Stimulated activated memory B cell treated with anti-CD40 and anti-IgM and Interleukin-4, amounts not matched to agents 10 μg/mL and 1 μg/mL and 100 μg/mL, for 72 hours (primary cell): ENCODE results near the gene ADAMTSL3.

Source experiments
- ATAC-seq: fragments of 150-1000 bp; cut with Tn5 transposase; 2 replicates; pipeline ENCODE4 v1.10.0; 2021
- H3K27ac Mint-ChIP-seq: one replicate; pipeline ENCODE4 v1.8.0; 2022; ENCODE audit warnings: mild to moderate bottlenecking, mixed read lengths
- H3K27me3 Mint-ChIP-seq: one replicate; pipeline ENCODE4 v1.8.0; 2022; ENCODE audit warnings: mixed read lengths
- H3K36me3 Mint-ChIP-seq: one replicate; pipeline ENCODE4 v1.8.0; 2022; ENCODE audit warnings: mixed read lengths
- H3K4me1 Mint-ChIP-seq: one replicate; pipeline ENCODE4 v1.8.0; 2022; ENCODE audit warnings: mixed read lengths
- H3K4me3 Mint-ChIP-seq: one replicate; pipeline ENCODE4 v1.8.0; 2022; ENCODE audit warnings: mild to moderate bottlenecking, moderate library complexity, mixed read lengths
- H3K9me3 Mint-ChIP-seq: one replicate; pipeline ENCODE4 v1.8.0; 2022; ENCODE audit warnings: mixed read lengths

Gene ADAMTSL3

GRCh38 chr15:83844742-83845141 lies 190.8 kb downstream of the ADAMTSL3 start:
- H3K27ac Mint-ChIP-seq, result no peak overlapping the region
- no peaks in the 10 kb centered on the region for H3K4me1 Mint-ChIP-seq
- no peak for ATAC-seq
- H3K4me3 Mint-ChIP-seq, result no peak overlapping the region
- H3K9me3 Mint-ChIP-seq, result no peaks in the 10 kb centered on the region
- H3K36me3 Mint-ChIP-seq, result no peaks in the 10 kb centered on the region
- no peaks in the 10 kb centered on the region for H3K27me3 Mint-ChIP-seq

- Mint-ChIP-seq H3K9me3 (no peaks in the 10 kb centered on the region), H3K4me3 (no peak overlapping the region), H3K36me3 (no peaks in the 10 kb centered on the region), H3K27me3 (no peaks in the 10 kb centered on the region), H3K27ac (no peak overlapping the region), H3K4me1 (no peaks in the 10 kb centered on the region)
- ATAC-seq, result no peak
Measured at GRCh38 chr15:83845230-83845629, 191.3 kb downstream of the ADAMTSL3 start.

- H3K4me3 Mint-ChIP-seq, result no peak overlapping the region
- no peak for ATAC-seq
- H3K4me1 Mint-ChIP-seq, result no peaks in the 10 kb centered on the region
- H3K9me3 Mint-ChIP-seq, result no peaks in the 10 kb centered on the region
- no peaks in the 10 kb centered on the region for H3K36me3 Mint-ChIP-seq
- no peak overlapping the region for H3K27ac Mint-ChIP-seq
- H3K27me3 Mint-ChIP-seq, result no peaks in the 10 kb centered on the region
Measured at GRCh38 chr15:83846847-83847246, 192.9 kb downstream of the ADAMTSL3 start.

GRCh38 chr15:83848315-83849050 lies 194.6 kb downstream of the ADAMTSL3 start:
- H3K4me3 Mint-ChIP-seq, result no peak overlapping the region
- no peaks in the 10 kb centered on the region for H3K36me3 Mint-ChIP-seq
- no peaks in the 10 kb centered on the region for H3K9me3 Mint-ChIP-seq
- H3K27me3 Mint-ChIP-seq, result no peaks in the 10 kb centered on the region
- no peak for ATAC-seq
- H3K27ac Mint-ChIP-seq, result no peak overlapping the region
- no peaks in the 10 kb centered on the region for H3K4me1 Mint-ChIP-seq

GRCh38 chr15:83850015-83850414 lies 196.1 kb downstream of the ADAMTSL3 start:
- Mint-ChIP-seq H3K36me3 (no peaks in the 10 kb centered on the region), H3K4me3 (no peak overlapping the region), H3K27ac (no peak overlapping the region), H3K4me1 (no peaks in the 10 kb centered on the region), H3K27me3 (no peaks in the 10 kb centered on the region), H3K9me3 (no peaks in the 10 kb centered on the region)
- no peak for ATAC-seq

- Mint-ChIP-seq H3K4me1 (no peaks in the 10 kb centered on the region), H3K9me3 (no peaks in the 10 kb centered on the region), H3K36me3 (no peaks in the 10 kb centered on the region), H3K4me3 (no peak overlapping the region), H3K27me3 (no peaks in the 10 kb centered on the region), H3K27ac (no peak overlapping the region)
- no peak for ATAC-seq
Measured at GRCh38 chr15:83850501-83851245, 196.8 kb downstream of the ADAMTSL3 start.

- no peak for ATAC-seq
- Mint-ChIP-seq H3K4me1 (no peaks in the 10 kb centered on the region), H3K36me3 (no peaks in the 10 kb centered on the region), H3K27ac (no peak overlapping the region), H3K27me3 (no peaks in the 10 kb centered on the region), H3K4me3 (no peak overlapping the region), H3K9me3 (no peaks in the 10 kb centered on the region)
Measured at GRCh38 chr15:83853232-83853631, 199.3 kb downstream of the ADAMTSL3 start.

GRCh38 chr15:83854321-83854720 lies 200.4 kb downstream of the ADAMTSL3 start:
- H3K4me3 Mint-ChIP-seq, result no peak overlapping the region
- no peak for ATAC-seq
- no peak overlapping the region for H3K27ac Mint-ChIP-seq
- no peaks in the 10 kb centered on the region for H3K36me3 Mint-ChIP-seq
- no peaks in the 10 kb centered on the region for H3K4me1 Mint-ChIP-seq
- no peaks in the 10 kb centered on the region for H3K27me3 Mint-ChIP-seq
- no peaks in the 10 kb centered on the region for H3K9me3 Mint-ChIP-seq

- H3K4me3 Mint-ChIP-seq, result no peak overlapping the region
- no peaks in the 10 kb centered on the region for H3K27me3 Mint-ChIP-seq
- H3K27ac Mint-ChIP-seq, result no peak overlapping the region
- H3K9me3 Mint-ChIP-seq, result no peaks in the 10 kb centered on the region
- ATAC-seq, result no peak
- H3K4me1 Mint-ChIP-seq, result no peaks in the 10 kb centered on the region
- H3K36me3 Mint-ChIP-seq, result no peaks in the 10 kb centered on the region
Measured at GRCh38 chr15:83854950-83855707, 201.2 kb downstream of the ADAMTSL3 start.

- H3K4me1 Mint-ChIP-seq, result no peaks in the 10 kb centered on the region
- ATAC-seq, result no peak
- H3K4me3 Mint-ChIP-seq, result no peak overlapping the region
- no peaks in the 10 kb centered on the region for H3K36me3 Mint-ChIP-seq
- no peaks in the 10 kb centered on the region for H3K27me3 Mint-ChIP-seq
- no peak overlapping the region for H3K27ac Mint-ChIP-seq
- H3K9me3 Mint-ChIP-seq, result no peaks in the 10 kb centered on the region
Measured at GRCh38 chr15:83855956-83856355, 202.0 kb downstream of the ADAMTSL3 start.

- Mint-ChIP-seq H3K4me3 (no peak overlapping the region), H3K9me3 (peaks cover 5% of the 10 kb centered on the region), H3K27me3 (no peaks in the 10 kb centered on the region), H3K36me3 (no peaks in the 10 kb centered on the region), H3K27ac (no peak overlapping the region), H3K4me1 (no peaks in the 10 kb centered on the region)
- ATAC-seq, result no peak
Measured at GRCh38 chr15:83858820-83859505, 205.0 kb downstream of the ADAMTSL3 start.

GRCh38 chr15:83866692-83867091 lies 212.8 kb downstream of the ADAMTSL3 start:
- Mint-ChIP-seq H3K27me3 (no peaks in the 10 kb centered on the region), H3K4me1 (no peaks in the 10 kb centered on the region), H3K27ac (no peak overlapping the region), H3K4me3 (no peak overlapping the region), H3K9me3 (peaks cover 4% of the 10 kb centered on the region), H3K36me3 (no peaks in the 10 kb centered on the region)
- ATAC-seq, result no peak

GRCh38 chr15:83869341-83869740 lies 215.4 kb downstream of the ADAMTSL3 start:
- H3K36me3 Mint-ChIP-seq, result no peaks in the 10 kb centered on the region
- H3K27ac Mint-ChIP-seq, result no peak overlapping the region
- no peaks in the 10 kb centered on the region for H3K9me3 Mint-ChIP-seq
- ATAC-seq, result no peak
- H3K4me3 Mint-ChIP-seq, result no peak overlapping the region
- H3K27me3 Mint-ChIP-seq, result no peaks in the 10 kb centered on the region
- no peaks in the 10 kb centered on the region for H3K4me1 Mint-ChIP-seq

- no peak overlapping the region for H3K27ac Mint-ChIP-seq
- no peak for ATAC-seq
- H3K4me1 Mint-ChIP-seq, result no peaks in the 10 kb centered on the region
- H3K4me3 Mint-ChIP-seq, result no peak overlapping the region
- H3K36me3 Mint-ChIP-seq, result no peaks in the 10 kb centered on the region
- H3K9me3 Mint-ChIP-seq, result no peaks in the 10 kb centered on the region
- H3K27me3 Mint-ChIP-seq, result no peaks in the 10 kb centered on the region
Measured at GRCh38 chr15:83871808-83872559, 218.1 kb downstream of the ADAMTSL3 start.
